Measurements from ENCODE around the gene TCF7L1.

GRCh38 chr2:85095094-85095493, 38.1 kb upstream of the TCF7L1 start:
- TF ChIP-seq BCLAF1 (IDR thresholded peaks at IDR 0.05) (no peak), ISX (CRISPR knock-in tag; conservative IDR thresholded peaks at IDR 0.05) (no peak), FOXA3 (CRISPR knock-in tag; IDR thresholded peaks at IDR 0.05) (no peak), HMGXB4 (CRISPR knock-in tag; IDR thresholded peaks at IDR 0.05; ENCODE audit: borderline replicate concordance in 1 of 2, low read depth in 1 of 2) (no peak), JUND (CRISPR knock-in tag; IDR thresholded peaks at IDR 0.05) (no peak), ZUFSP (CRISPR knock-in tag; IDR thresholded peaks at IDR 0.05; ENCODE audit: borderline replicate concordance) (no peak)

Measured in HepG2 (cell line).